ENCODE results near the gene MS4A12.

The MS4A12 gene

GRCh38 chr11:60468829-60469228 lies 23.7 kb upstream of the MS4A12 start:
- TF ChIP-seq CTCF (IDR thresholded peaks at IDR 0.05): no peak

DNA sequence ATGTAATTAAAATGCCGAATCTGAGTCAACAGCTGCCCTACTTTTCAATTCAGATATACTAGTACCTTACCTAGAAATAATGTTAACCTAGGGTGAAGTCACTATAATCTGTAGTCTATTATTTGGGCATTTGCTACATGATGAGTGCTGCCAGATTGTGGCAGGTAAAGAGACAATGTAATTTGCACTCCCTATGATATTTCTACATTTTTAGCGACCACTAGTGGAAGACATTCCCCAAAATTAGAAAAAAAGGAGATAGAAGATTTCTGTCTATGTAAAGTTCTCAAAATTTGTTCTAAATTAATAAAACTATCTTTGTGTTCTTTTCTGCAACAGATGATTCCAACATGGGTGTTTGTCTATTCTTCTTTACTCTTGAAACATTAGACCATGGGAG lies 22.9 kb upstream of the MS4A12 start:
- no peak; the same call in 1 of the 2 replicates for TF ChIP-seq CTCF (IDR thresholded peaks at IDR 0.05)

- no peak for TF ChIP-seq CTCF (IDR thresholded peaks at IDR 0.05)
These were observed 15.5 kb upstream of the MS4A12 start for GRCh38 chr11:60477035-60477445.

DNA sequence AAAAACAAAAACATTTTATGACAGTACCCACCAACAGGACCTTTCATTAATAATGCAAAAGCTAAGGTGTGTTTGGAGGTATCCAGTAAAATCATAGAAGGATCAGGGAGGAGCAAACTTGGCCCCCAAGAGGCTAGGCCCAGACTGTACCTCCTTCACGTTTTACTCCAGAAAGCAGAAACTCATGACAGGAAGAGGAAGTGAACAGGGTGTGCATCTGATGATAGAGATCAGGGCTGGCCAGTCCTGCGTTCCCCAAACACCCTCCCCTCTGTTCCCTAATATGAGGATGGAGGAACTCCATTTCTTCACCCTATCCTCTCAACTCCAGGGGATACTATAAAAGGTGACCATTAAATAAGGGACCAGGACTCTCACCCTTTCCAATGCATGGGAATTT lies 10.2 kb upstream of the MS4A12 start:
- no peak for TF ChIP-seq CTCF (IDR thresholded peaks at IDR 0.05)

DNA sequence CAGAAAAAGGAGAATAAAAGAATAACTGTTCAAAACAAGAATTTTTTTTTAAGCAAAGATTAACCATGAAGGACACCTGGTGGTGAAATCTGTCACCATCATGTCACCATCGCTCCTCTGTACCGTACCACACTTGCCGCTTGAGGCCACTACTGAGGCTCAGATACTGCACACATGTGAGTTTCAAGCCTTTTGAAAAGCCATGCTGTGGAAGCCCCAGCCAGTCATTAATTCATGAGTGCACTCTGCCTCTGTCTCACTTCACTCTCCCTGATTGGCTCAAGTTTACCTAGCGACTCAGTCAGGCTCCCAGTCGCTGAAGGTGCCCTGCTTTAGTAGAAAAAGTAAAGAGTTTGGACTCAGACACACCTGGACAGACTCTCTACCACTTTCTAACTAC lies 6.6 kb upstream of the MS4A12 start:
- peak; percentile 88 for TF ChIP-seq CTCF (IDR thresholded peaks at IDR 0.05)

GRCh38 chr11:60493454-60493853 lies 876 bp downstream of the MS4A12 start:
- TF ChIP-seq CTCF (IDR thresholded peaks at IDR 0.05): no peak

- no peak for TF ChIP-seq CTCF (IDR thresholded peaks at IDR 0.05)
These were observed 5.8 kb downstream of the MS4A12 start for GRCh38 chr11:60498399-60498798.

- TF ChIP-seq CTCF (IDR thresholded peaks at IDR 0.05): no peak
These were observed 6.3 kb downstream of the MS4A12 start for GRCh38 chr11:60498853-60499252.
